Astrocyte (in vitro differentiated cells and primary cell): ENCODE measurements around the gene PKNOX2. TPM values are rescaled to one million over a fixed set of nuclear protein-coding genes. Genes with fewer than 3 reads are reported as not detected.

Experiments
- DNase-seq: peaks from one replicate; pipeline ENCODE4 v3.0.0-alpha.2; 2010; ENCODE audit warnings: low read depth
- FAIRE-seq: peaks from 2 replicates; lab custom pipeline; 2011; peaks lifted over from hg19 to GRCh38; lab: Jason Lieb, UNC
- H2AFZ ChIP-seq: 2 replicates; pipeline ENCODE4 v1.6.0; 2012; ENCODE audit warnings: low read depth, low read length, inconsistent platforms
- H3K27ac ChIP-seq: 2 replicates; pipeline ENCODE4 v1.5.1; 2011; ENCODE audit warnings: low read depth, low read length, inconsistent platforms
- H3K27me3 ChIP-seq: 2 replicates; pipeline ENCODE4 v1.6.0; 2011; ENCODE audit warnings: low read length, inconsistent platforms; ENCODE audit not compliant: insufficient read depth
- H3K36me3 ChIP-seq: 2 replicates; pipeline ENCODE4 v1.5.1; 2011; ENCODE audit warnings: low read length, inconsistent platforms; ENCODE audit not compliant: insufficient read depth
- H3K4me1 ChIP-seq: 2 replicates; pipeline ENCODE4 v1.5.1; 2011; ENCODE audit warnings: low read length, inconsistent platforms; ENCODE audit not compliant: insufficient read depth
- H3K4me2 ChIP-seq: 2 replicates; pipeline ENCODE4 v1.6.0; 2012; ENCODE audit warnings: low read length, inconsistent platforms
- H3K4me3 ChIP-seq: 2 replicates; pipeline ENCODE4 v1.5.1; 2011; ENCODE audit warnings: low read depth, mild to moderate bottlenecking, low read length, inconsistent platforms; ENCODE audit not compliant: insufficient read depth
- H3K79me2 ChIP-seq: 2 replicates; pipeline ENCODE4 v1.6.0; 2012; ENCODE audit warnings: mild to moderate bottlenecking, low read length, inconsistent platforms; ENCODE audit not compliant: insufficient read depth
- H3K9ac ChIP-seq: 2 replicates; pipeline ENCODE4 v1.6.0; 2012; ENCODE audit warnings: mild to moderate bottlenecking, low read length, inconsistent platforms
- H3K9me3 ChIP-seq: 2 replicates; pipeline ENCODE4 v1.5.1; 2012; ENCODE audit warnings: low read depth, mild to moderate bottlenecking, low read length, inconsistent platforms; ENCODE audit not compliant: insufficient read depth
- H4K20me1 ChIP-seq: 2 replicates; pipeline ENCODE4 v1.6.0; 2012; ENCODE audit warnings: low read length, inconsistent platforms; ENCODE audit not compliant: insufficient read depth
- H3K27ac Mint-ChIP-seq: one replicate; pipeline ENCODE4 v1.8.0; 2021; ENCODE audit warnings: mild to moderate bottlenecking, mixed read lengths; ENCODE audit not compliant: unreplicated experiment
- H3K27me3 Mint-ChIP-seq: one replicate; pipeline ENCODE4 v1.8.0; 2021; ENCODE audit warnings: low read depth, mixed read lengths; ENCODE audit not compliant: unreplicated experiment
- H3K36me3 Mint-ChIP-seq: one replicate; pipeline ENCODE4 v1.8.0; 2021; ENCODE audit warnings: low read depth, mixed read lengths; ENCODE audit not compliant: unreplicated experiment
- H3K4me1 Mint-ChIP-seq: one replicate; pipeline ENCODE4 v1.8.0; 2021; ENCODE audit warnings: low read depth, mixed read lengths; ENCODE audit not compliant: unreplicated experiment
- H3K4me3 Mint-ChIP-seq: one replicate; pipeline ENCODE4 v1.8.0; 2021; ENCODE audit warnings: mild to moderate bottlenecking, moderate library complexity, mixed read lengths; ENCODE audit not compliant: unreplicated experiment
- H3K9me3 Mint-ChIP-seq: one replicate; pipeline ENCODE4 v1.8.0; 2021; ENCODE audit warnings: mild to moderate bottlenecking, mixed read lengths; ENCODE audit not compliant: unreplicated experiment
- EZH2 ChIP-seq: IDR thresholded peaks from 2 replicates; pipeline ENCODE4 v1.6.1; 2012; ENCODE audit warnings: mild to moderate bottlenecking, low read length, inconsistent platforms; ENCODE audit not compliant: insufficient read depth
- total RNA-seq: library from RNA; stranded (reverse); gene quantifications from 2 replicates; pipeline ENCODE4 v1.2.1, GENCODE V29; 2021
- TF ChIP-seq, protein P1 (sequence below): IDR thresholded peaks from 2 replicates; pipeline ENCODE4 v1.5.1; 2011; ENCODE audit warnings: low read depth, mild to moderate bottlenecking, inconsistent platforms, low read length, moderate library complexity; ENCODE audit not compliant: insufficient read depth

The PKNOX2 gene
- total RNA-seq, 1 donor from 2014 or later = 53.4 TPM

DNA sequence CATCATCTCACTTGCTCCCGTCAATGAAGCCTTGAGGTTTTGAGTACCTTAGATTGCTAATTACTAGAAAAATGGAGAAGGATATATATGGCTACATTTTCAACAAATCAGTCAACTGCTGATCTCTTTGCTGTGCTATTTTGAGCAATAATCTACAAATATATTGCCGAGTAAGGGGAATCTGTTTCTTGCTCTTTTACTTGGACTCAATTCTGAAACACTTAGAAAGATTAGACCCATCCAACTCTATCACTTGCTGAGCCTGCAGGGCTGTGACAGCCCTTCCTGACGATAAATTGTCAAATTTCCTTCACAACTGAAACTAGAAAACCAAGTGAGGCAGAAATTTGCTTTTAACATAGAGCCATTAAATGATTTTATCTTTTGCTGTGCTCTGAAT is 314.6 kb downstream of the PKNOX2 start:
- Mint-ChIP-seq H3K27me3 (no peaks in the 10 kb centered on the region), H3K9me3 (no peaks in the 10 kb centered on the region), H3K4me3 (no peak overlapping the region), H3K36me3 (no peaks in the 10 kb centered on the region), H3K4me1 (peaks cover 4% of the 10 kb centered on the region), H3K27ac (no peak overlapping the region)
- Histone ChIP-seq H3K4me1 (no peaks in the 10 kb centered on the region), H4K20me1 (no peaks in the 10 kb centered on the region), H3K27ac (no peak overlapping the region), H2AFZ (no peak overlapping the region), H3K4me2 (no peak overlapping the region), H3K36me3 (no peaks in the 10 kb centered on the region), H3K9me3 (no peaks in the 10 kb centered on the region), H3K27me3 (no peaks in the 10 kb centered on the region), H3K4me3 (no peak overlapping the region), H3K9ac (no peak overlapping the region), H3K79me2 (no peaks in the 10 kb centered on the region)
- TF ChIP-seq, protein P1, sequence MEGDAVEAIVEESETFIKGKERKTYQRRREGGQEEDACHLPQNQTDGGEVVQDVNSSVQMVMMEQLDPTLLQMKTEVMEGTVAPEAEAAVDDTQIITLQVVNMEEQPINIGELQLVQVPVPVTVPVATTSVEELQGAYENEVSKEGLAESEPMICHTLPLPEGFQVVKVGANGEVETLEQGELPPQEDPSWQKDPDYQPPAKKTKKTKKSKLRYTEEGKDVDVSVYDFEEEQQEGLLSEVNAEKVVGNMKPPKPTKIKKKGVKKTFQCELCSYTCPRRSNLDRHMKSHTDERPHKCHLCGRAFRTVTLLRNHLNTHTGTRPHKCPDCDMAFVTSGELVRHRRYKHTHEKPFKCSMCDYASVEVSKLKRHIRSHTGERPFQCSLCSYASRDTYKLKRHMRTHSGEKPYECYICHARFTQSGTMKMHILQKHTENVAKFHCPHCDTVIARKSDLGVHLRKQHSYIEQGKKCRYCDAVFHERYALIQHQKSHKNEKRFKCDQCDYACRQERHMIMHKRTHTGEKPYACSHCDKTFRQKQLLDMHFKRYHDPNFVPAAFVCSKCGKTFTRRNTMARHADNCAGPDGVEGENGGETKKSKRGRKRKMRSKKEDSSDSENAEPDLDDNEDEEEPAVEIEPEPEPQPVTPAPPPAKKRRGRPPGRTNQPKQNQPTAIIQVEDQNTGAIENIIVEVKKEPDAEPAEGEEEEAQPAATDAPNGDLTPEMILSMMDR = no peak
- TF ChIP-seq EZH2 = no peak
- DNase-seq (no peak), FAIRE-seq (no peak)

DNA sequence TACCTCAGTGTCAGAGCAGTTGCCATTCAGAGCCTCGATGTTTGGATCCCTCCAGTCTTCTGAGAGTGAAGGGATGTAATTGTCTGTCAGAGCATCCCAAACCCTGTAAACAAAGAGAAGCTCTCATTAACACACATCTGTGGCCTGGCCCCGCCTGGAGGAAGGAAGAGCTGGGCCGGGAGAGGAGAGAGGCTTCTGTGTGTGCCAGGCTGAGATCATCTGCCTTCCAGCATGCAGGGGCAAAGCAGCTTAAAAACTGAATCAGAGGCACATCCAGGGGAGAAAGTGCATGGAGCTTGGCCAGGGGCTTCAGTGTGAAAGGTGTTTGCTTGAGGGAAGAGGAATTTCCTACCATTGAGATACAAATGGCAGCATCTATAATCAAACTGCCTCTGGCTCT is 317.0 kb downstream of the PKNOX2 start:
- Mint-ChIP-seq H3K36me3 (no peaks in the 10 kb centered on the region), H3K9me3 (no peaks in the 10 kb centered on the region), H3K27ac (no peak overlapping the region), H3K4me1 (peaks cover 4% of the 10 kb centered on the region), H3K4me3 (no peak overlapping the region), H3K27me3 (peaks cover 3% of the 10 kb centered on the region)
- no peaks in the 10 kb centered on the region for H4K20me1 ChIP-seq
- DNase-seq (no peak), FAIRE-seq (no peak)
- no peak overlapping the region for H3K9ac ChIP-seq
- no peaks in the 10 kb centered on the region for H3K4me1 ChIP-seq
- peaks cover 3% of the 10 kb centered on the region for H3K36me3 ChIP-seq
- H3K27ac ChIP-seq = no peak overlapping the region
- no peak overlapping the region for H3K4me3 ChIP-seq
- no peaks in the 10 kb centered on the region for H3K79me2 ChIP-seq
- no peaks in the 10 kb centered on the region for H3K9me3 ChIP-seq
- H3K4me2 ChIP-seq = no peak overlapping the region
- no peaks in the 10 kb centered on the region for H3K27me3 ChIP-seq
- TF ChIP-seq, protein P1 = no peak
- no peak for TF ChIP-seq EZH2
- peak overlapping the region; percentile 26 for H2AFZ ChIP-seq

Other genes with a start within 250 kb of the PKNOX2 start
- not detected in 2 replicates for gene HEPN1, start 245.5 kb upstream of the PKNOX2 start, total RNA-seq
- 0.19 TPM in 1 of 2 replicates, not detected in the other for gene HEPACAM, start 228.7 kb upstream of the PKNOX2 start, total RNA-seq
- gene CCDC15, start 210.5 kb upstream of the PKNOX2 start, total RNA-seq = 0.75 and 1.0 TPM in 2 replicates
- gene SLC37A2, start 101.4 kb upstream of the PKNOX2 start, total RNA-seq = 0.62 and 1.3 TPM in 2 replicates
- gene TMEM218, start 53.1 kb upstream of the PKNOX2 start, total RNA-seq = 11.6 and 11.9 TPM in 2 replicates